Measurements from ENCODE around the gene SAMSN1.

DNA sequence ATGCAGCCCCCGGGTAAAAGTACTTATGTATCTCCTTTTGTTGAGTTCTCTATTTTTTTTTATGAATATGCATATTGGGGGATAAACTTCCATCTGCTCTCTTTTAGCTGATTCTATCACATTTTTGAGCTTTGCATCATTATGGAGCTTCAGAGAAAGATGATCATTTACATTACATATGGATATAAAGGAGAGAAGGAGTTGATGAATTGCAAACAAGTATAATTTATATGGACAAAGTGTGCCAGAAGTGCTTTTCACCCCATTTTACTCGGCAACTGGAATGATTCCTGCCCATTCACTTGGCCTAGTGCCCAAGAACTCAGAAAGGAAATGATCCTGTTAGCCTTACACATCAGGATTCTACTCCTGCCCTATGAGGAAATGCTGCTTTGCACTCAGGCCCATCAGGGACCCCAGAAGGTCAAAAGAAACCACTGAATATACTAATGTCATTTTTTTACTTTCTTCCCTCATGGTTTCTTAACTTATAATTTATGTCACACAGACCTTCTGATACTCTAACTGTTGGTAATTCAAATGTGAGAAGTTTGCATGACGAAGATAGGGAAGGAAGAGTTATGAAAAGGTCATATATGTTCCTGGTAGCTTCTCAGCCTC is 65.6 kb downstream of the SAMSN1 start:
- no peak for TF ChIP-seq CEBPB (IDR thresholded peaks at IDR 0.05; ENCODE audit: low read depth, low read length)
- TF ChIP-seq YY1 (IDR thresholded peaks at IDR 0.05; ENCODE audit: low read depth, low read length), result no peak
- no peak for TF ChIP-seq POLR2A (IDR thresholded peaks at IDR 0.05; ENCODE audit: control extremely low read depth in 1 of 2, low read depth in 2 of 2, low read length in 2 of 2)
- TF ChIP-seq, protein P1, sequence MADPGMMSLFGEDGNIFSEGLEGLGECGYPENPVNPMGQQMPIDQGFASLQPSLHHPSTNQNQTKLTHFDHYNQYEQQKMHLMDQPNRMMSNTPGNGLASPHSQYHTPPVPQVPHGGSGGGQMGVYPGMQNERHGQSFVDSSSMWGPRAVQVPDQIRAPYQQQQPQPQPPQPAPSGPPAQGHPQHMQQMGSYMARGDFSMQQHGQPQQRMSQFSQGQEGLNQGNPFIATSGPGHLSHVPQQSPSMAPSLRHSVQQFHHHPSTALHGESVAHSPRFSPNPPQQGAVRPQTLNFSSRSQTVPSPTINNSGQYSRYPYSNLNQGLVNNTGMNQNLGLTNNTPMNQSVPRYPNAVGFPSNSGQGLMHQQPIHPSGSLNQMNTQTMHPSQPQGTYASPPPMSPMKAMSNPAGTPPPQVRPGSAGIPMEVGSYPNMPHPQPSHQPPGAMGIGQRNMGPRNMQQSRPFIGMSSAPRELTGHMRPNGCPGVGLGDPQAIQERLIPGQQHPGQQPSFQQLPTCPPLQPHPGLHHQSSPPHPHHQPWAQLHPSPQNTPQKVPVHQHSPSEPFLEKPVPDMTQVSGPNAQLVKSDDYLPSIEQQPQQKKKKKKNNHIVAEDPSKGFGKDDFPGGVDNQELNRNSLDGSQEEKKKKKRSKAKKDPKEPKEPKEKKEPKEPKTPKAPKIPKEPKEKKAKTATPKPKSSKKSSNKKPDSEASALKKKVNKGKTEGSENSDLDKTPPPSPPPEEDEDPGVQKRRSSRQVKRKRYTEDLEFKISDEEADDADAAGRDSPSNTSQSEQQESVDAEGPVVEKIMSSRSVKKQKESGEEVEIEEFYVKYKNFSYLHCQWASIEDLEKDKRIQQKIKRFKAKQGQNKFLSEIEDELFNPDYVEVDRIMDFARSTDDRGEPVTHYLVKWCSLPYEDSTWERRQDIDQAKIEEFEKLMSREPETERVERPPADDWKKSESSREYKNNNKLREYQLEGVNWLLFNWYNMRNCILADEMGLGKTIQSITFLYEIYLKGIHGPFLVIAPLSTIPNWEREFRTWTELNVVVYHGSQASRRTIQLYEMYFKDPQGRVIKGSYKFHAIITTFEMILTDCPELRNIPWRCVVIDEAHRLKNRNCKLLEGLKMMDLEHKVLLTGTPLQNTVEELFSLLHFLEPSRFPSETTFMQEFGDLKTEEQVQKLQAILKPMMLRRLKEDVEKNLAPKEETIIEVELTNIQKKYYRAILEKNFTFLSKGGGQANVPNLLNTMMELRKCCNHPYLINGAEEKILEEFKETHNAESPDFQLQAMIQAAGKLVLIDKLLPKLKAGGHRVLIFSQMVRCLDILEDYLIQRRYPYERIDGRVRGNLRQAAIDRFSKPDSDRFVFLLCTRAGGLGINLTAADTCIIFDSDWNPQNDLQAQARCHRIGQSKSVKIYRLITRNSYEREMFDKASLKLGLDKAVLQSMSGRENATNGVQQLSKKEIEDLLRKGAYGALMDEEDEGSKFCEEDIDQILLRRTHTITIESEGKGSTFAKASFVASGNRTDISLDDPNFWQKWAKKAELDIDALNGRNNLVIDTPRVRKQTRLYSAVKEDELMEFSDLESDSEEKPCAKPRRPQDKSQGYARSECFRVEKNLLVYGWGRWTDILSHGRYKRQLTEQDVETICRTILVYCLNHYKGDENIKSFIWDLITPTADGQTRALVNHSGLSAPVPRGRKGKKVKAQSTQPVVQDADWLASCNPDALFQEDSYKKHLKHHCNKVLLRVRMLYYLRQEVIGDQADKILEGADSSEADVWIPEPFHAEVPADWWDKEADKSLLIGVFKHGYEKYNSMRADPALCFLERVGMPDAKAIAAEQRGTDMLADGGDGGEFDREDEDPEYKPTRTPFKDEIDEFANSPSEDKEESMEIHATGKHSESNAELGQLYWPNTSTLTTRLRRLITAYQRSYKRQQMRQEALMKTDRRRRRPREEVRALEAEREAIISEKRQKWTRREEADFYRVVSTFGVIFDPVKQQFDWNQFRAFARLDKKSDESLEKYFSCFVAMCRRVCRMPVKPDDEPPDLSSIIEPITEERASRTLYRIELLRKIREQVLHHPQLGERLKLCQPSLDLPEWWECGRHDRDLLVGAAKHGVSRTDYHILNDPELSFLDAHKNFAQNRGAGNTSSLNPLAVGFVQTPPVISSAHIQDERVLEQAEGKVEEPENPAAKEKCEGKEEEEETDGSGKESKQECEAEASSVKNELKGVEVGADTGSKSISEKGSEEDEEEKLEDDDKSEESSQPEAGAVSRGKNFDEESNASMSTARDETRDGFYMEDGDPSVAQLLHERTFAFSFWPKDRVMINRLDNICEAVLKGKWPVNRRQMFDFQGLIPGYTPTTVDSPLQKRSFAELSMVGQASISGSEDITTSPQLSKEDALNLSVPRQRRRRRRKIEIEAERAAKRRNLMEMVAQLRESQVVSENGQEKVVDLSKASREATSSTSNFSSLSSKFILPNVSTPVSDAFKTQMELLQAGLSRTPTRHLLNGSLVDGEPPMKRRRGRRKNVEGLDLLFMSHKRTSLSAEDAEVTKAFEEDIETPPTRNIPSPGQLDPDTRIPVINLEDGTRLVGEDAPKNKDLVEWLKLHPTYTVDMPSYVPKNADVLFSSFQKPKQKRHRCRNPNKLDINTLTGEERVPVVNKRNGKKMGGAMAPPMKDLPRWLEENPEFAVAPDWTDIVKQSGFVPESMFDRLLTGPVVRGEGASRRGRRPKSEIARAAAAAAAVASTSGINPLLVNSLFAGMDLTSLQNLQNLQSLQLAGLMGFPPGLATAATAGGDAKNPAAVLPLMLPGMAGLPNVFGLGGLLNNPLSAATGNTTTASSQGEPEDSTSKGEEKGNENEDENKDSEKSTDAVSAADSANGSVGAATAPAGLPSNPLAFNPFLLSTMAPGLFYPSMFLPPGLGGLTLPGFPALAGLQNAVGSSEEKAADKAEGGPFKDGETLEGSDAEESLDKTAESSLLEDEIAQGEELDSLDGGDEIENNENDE (IDR thresholded peaks at IDR 0.05; ENCODE audit: insufficient replicate concordance, low read length), result no peak
- no peak for TF ChIP-seq EZH2 (IDR thresholded peaks at IDR 0.05; ENCODE audit: low read depth, low read length, severe bottlenecking)
- TF ChIP-seq POLR2AphosphoS5 (IDR thresholded peaks at IDR 0.05; ENCODE audit: low read depth, low read length), result no peak
- TF ChIP-seq HDAC6 (IDR thresholded peaks at IDR 0.05; ENCODE audit: low read depth, low read length), result no peak
- TF ChIP-seq CTCF (IDR thresholded peaks at IDR 0.05; ENCODE audit: control extremely low read depth in 1 of 3, insufficient read depth in 1 of 3, low read depth in 1 of 3, low read length in 3 of 3), result no peak
- no peak for TF ChIP-seq CTBP2 (IDR thresholded peaks at IDR 0.05; ENCODE audit: borderline replicate concordance, insufficient read depth, insufficient read length, low read length)
- no peak for TF ChIP-seq CHD2 (IDR thresholded peaks at IDR 0.05; ENCODE audit: low read length)
- TF ChIP-seq BACH1 (IDR thresholded peaks at IDR 0.05; ENCODE audit: low read length), result no peak

Measured in H1 (cell line).